Cardiac fibroblast (primary cell): ENCODE results near the gene ACOXL.

Experiments used
- DNase-seq, 2 donors: peaks; one replicate each; pipeline versions ENCODE4 v3.0.0 to v3.0.0-alpha.2; 2010; ENCODE audit warnings: low read depth in 2 of 2
- H3K4me3 ChIP-seq, 2 donors: replicated peaks in 1 of 2; 1 replicate in 1 of 2; 2 replicates in 1 of 2; pipeline ENCODE4 v1.5.1; 2011; ENCODE audit warnings: low read depth in 2 of 2, low read length in 2 of 2, mild to moderate bottlenecking in 2 of 2, moderate library complexity in 1 of 2
- CTCF ChIP-seq: IDR thresholded peaks from one replicate; pipeline ENCODE4 v1.5.1; 2011; ENCODE audit warnings: low read depth, mild to moderate bottlenecking, low read length, inconsistent platforms

The ACOXL gene

GRCh38 chr2:111035830-111036441, 303.6 kb downstream of the ACOXL start:
- no peak for TF ChIP-seq CTCF
- DNase-seq, result no peak
- H3K4me3 ChIP-seq, result no peak overlapping the region

GRCh38 chr2:111037128-111037527, 304.8 kb downstream of the ACOXL start:
- no peak for TF ChIP-seq CTCF
- DNase-seq, result no peak
- no peak overlapping the region for H3K4me3 ChIP-seq

GRCh38 chr2:111039628-111040383, 307.4 kb downstream of the ACOXL start:
- TF ChIP-seq CTCF, result no peak
- no peak overlapping the region for H3K4me3 ChIP-seq
- DNase-seq, result no peak

GRCh38 chr2:111041398-111042202, 309.2 kb downstream of the ACOXL start:
- no peak for TF ChIP-seq CTCF
- DNase-seq, result no peak
- no peak overlapping the region for H3K4me3 ChIP-seq

- no peak for TF ChIP-seq CTCF
- H3K4me3 ChIP-seq, result no peak overlapping the region
- DNase-seq, result no peak
These were observed 309.9 kb downstream of the ACOXL start for GRCh38 chr2:111042261-111042660.

GRCh38 chr2:111042772-111043771, 310.7 kb downstream of the ACOXL start:
- TF ChIP-seq CTCF, result no peak
- DNase-seq, result no peak
- no peak overlapping the region for H3K4me3 ChIP-seq
